ENCODE measurements around the gene CAPN12. TPM values are rescaled to one million over a fixed set of nuclear protein-coding genes. Genes with fewer than 3 reads are reported as not detected.

Gene CAPN12
- total RNA-seq, 2 experiments from 2014 or later = 1.2 to 2.6 TPM

GRCh38 chr19:38684862-38685665, 59.2 kb downstream of the CAPN12 start:
- peaks cover 15% of the 10 kb centered on the region for H3K4me1 ChIP-seq (ENCODE audit: insufficient read depth, low read length, poor library complexity, severe bottlenecking)
- no peak for DNase-seq (ENCODE audit: low spot score)
- peaks cover 30% of the 10 kb centered on the region; the same call in 1 of the 2 replicates for H3K79me2 ChIP-seq (ENCODE audit: insufficient read depth, low read depth, low read length)
- H2AFZ ChIP-seq (ENCODE audit: low read length) = no peak overlapping the region
- intact Hi-C loops (cut with micrococcal nuclease; ENCODE audit: unreplicated experiment) = no loop called here
- H3K9me3 ChIP-seq (ENCODE audit: low read length) = no peaks in the 10 kb centered on the region
- H3K9me2 ChIP-seq (ENCODE audit: insufficient read depth, low read length) = no peaks in the 10 kb centered on the region
- no peak overlapping the region for H3K4me3 ChIP-seq (ENCODE audit: low read depth, low read length, poor library complexity, severe bottlenecking)
- no peak overlapping the region for H3K4me2 ChIP-seq (ENCODE audit: low read length)
- H3K36me3 ChIP-seq (ENCODE audit: insufficient read depth, low read length) = peaks cover 9% of the 10 kb centered on the region
- CTCF ChIA-PET (ENCODE audit: unreplicated experiment) = no interaction called here
- no peak for TF ChIP-seq CTCF (conservative IDR thresholded peaks at IDR 0.05; ENCODE audit: low read length)
- no peak for TF ChIP-seq EZH2phosphoT487 (IDR thresholded peaks at IDR 0.05; ENCODE audit: borderline replicate concordance, low read depth, low read length)
- 0 out of 2 replicates have a peak, but pooled peaks cover 5% of the 10 kb centered on the region for H4K20me1 ChIP-seq (ENCODE audit: insufficient read depth, low read length)
- BruUV-seq (replicated peaks) = no TSS peak
- POLR2A ChIA-PET = no interaction called here
- H3K27ac ChIP-seq (ENCODE audit: low read depth, low read length, poor library complexity, severe bottlenecking) = no peak overlapping the region

- H4K20me1 ChIP-seq (ENCODE audit: insufficient read depth, low read length) = 0 out of 2 replicates have a peak, but pooled peaks cover 5% of the 10 kb centered on the region
- CTCF ChIA-PET (ENCODE audit: unreplicated experiment) = no interaction called here
Measured at GRCh38 chr19:38684078-38684861, 60.0 kb downstream of the CAPN12 start.

More at GRCh38 chr19:38684078-38684861, 60.0 kb downstream of the CAPN12 start:
- H3K27ac ChIP-seq (ENCODE audit: low read depth, low read length, poor library complexity, severe bottlenecking) = no peak overlapping the region
- TF ChIP-seq CTCF (conservative IDR thresholded peaks at IDR 0.05; ENCODE audit: low read length) (no peak), EZH2phosphoT487 (IDR thresholded peaks at IDR 0.05; ENCODE audit: borderline replicate concordance, low read depth, low read length) (no peak)
- no peak overlapping the region for H3K4me3 ChIP-seq (ENCODE audit: low read depth, low read length, poor library complexity, severe bottlenecking)
- intact Hi-C loops (cut with micrococcal nuclease; ENCODE audit: unreplicated experiment) = no loop called here
- no peak for DNase-seq (ENCODE audit: low spot score)
- no peak overlapping the region for H3K4me2 ChIP-seq (ENCODE audit: low read length)
- BruUV-seq (replicated peaks) = no TSS peak
- peaks cover 30% of the 10 kb centered on the region; the same call in 1 of the 2 replicates for H3K79me2 ChIP-seq (ENCODE audit: insufficient read depth, low read depth, low read length)
- peaks cover 15% of the 10 kb centered on the region for H3K4me1 ChIP-seq (ENCODE audit: insufficient read depth, low read length, poor library complexity, severe bottlenecking)
- POLR2A ChIA-PET = no interaction called here
- no peak overlapping the region for H2AFZ ChIP-seq (ENCODE audit: low read length)
- H3K9me3 ChIP-seq (ENCODE audit: low read length) = no peaks in the 10 kb centered on the region
- peaks cover 9% of the 10 kb centered on the region for H3K36me3 ChIP-seq (ENCODE audit: insufficient read depth, low read length)
- no peaks in the 10 kb centered on the region for H3K9me2 ChIP-seq (ENCODE audit: insufficient read depth, low read length)
